Uterus (tissue), 2 donors: ENCODE data around the gene PTPRM.

ENCODE experiments used
- CTCF ChIP-seq, 4 experiments: fragments of 200-600 bp in 2 of 4; fragments of 450-650 bp in 2 of 4; sonication (generic) in 2 of 4; IDR thresholded peaks; one replicate each; pipeline ENCODE4 v1.5.1; 2016 to 2019; ENCODE audit warnings: antibody characterized with exemption in 4 of 4, mild to moderate bottlenecking in 2 of 4, moderate library complexity in 1 of 4
- POLR2A ChIP-seq, 2 donors: fragments of 450-650 bp; IDR thresholded peaks; one replicate each; pipeline ENCODE4 v1.6.1; 2016; ENCODE audit warnings: antibody characterized with exemption in 2 of 2, mild to moderate bottlenecking in 1 of 2, moderate library complexity in 1 of 2

DNA sequence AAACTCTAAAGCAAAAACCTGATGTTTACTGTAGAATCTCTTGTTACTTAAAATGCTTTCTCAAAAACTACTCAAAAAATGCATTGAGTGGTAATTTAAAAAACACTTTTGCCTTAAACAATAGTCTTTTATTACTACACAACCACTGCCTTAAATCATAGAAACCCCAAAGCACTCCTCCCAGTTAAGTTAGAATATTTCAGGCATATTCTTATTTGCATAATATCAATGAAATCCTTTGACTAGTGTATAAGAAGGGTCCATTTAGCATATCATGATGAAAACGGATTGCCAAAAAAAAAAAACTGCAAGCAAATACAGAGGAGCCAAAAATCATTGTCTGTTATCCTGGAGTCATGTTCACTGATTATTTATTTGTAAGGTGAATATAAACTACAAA is 119.2 kb downstream of the PTPRM start:
- TF ChIP-seq CTCF (IDR thresholded peaks at IDR 0.05) (no peak), POLR2A (IDR thresholded peaks at IDR 0.05) (no peak)
